Uterus (tissue), 2 donors: ENCODE measurements around the gene FSIP1.

Experiments used
- POLR2A ChIP-seq, 2 donors: fragments of 450-650 bp; IDR thresholded peaks; one replicate each; pipeline ENCODE4 v1.6.1; 2016; ENCODE audit warnings: antibody characterized with exemption in 2 of 2, mild to moderate bottlenecking in 1 of 2, moderate library complexity in 1 of 2
- TF ChIP-seq, protein P1 (sequence below), 4 experiments: fragments of 200-600 bp in 2 of 4; fragments of 450-650 bp in 2 of 4; sonication (generic) in 2 of 4; IDR thresholded peaks; one replicate each; pipeline ENCODE4 v1.5.1; 2016 to 2019; ENCODE audit warnings: antibody characterized with exemption in 4 of 4, mild to moderate bottlenecking in 2 of 4, moderate library complexity in 1 of 4

DNA sequence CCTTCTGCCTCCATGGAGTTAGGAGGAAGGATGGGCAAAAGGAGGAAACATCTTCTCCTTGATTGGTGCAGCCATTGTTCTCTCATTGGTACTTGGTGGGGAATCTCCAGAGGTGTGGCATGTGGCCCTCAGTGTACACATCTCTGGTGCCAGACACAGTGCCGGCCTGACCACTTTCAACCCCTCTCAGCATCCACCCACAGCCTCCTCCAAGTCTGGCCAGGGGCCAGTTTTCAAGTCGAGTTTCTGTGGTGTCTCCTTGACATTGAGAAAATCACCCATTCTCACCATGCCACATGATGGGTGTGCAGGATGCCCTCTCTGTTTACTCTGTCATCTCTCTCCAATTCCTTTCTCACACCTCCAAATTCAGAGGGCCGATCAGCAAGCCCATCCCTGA, 12.8 kb upstream of the FSIP1 start:
- TF ChIP-seq, protein P1, sequence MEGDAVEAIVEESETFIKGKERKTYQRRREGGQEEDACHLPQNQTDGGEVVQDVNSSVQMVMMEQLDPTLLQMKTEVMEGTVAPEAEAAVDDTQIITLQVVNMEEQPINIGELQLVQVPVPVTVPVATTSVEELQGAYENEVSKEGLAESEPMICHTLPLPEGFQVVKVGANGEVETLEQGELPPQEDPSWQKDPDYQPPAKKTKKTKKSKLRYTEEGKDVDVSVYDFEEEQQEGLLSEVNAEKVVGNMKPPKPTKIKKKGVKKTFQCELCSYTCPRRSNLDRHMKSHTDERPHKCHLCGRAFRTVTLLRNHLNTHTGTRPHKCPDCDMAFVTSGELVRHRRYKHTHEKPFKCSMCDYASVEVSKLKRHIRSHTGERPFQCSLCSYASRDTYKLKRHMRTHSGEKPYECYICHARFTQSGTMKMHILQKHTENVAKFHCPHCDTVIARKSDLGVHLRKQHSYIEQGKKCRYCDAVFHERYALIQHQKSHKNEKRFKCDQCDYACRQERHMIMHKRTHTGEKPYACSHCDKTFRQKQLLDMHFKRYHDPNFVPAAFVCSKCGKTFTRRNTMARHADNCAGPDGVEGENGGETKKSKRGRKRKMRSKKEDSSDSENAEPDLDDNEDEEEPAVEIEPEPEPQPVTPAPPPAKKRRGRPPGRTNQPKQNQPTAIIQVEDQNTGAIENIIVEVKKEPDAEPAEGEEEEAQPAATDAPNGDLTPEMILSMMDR (IDR thresholded peaks at IDR 0.05), result no peak
- TF ChIP-seq POLR2A (IDR thresholded peaks at IDR 0.05), result no peak
